HT-29 (cell line): ENCODE results near the gene KCNG4. TPM values are rescaled to one million over a fixed set of nuclear protein-coding genes. Genes with fewer than 3 reads are reported as not detected.
"Not testable (repeated sequence)": the region's sequence is repeated elsewhere in the genome, so short reads cannot be mapped to it uniquely, and the experiment has no call there.

Source experiments
- DNase-seq: peaks from one replicate; pipeline ENCODE4 v3.0.0-alpha.2; 2015; ENCODE audit warnings: low spot score
- total RNA-seq: library from RNA; depleted of rRNA; stranded (reverse); fragments of >200 nt; shearing (Covaris generic); gene quantifications from 2 replicates; pipeline ENCODE4 v1.2.3, GENCODE V29; 2014

KCNG4 gene
- total RNA-seq, 1 experiment from 2014 or later = not detected

- no peak for DNase-seq
Measured at GRCh38 chr16:84236671-84237070, 3.1 kb downstream of the KCNG4 start.

DNA sequence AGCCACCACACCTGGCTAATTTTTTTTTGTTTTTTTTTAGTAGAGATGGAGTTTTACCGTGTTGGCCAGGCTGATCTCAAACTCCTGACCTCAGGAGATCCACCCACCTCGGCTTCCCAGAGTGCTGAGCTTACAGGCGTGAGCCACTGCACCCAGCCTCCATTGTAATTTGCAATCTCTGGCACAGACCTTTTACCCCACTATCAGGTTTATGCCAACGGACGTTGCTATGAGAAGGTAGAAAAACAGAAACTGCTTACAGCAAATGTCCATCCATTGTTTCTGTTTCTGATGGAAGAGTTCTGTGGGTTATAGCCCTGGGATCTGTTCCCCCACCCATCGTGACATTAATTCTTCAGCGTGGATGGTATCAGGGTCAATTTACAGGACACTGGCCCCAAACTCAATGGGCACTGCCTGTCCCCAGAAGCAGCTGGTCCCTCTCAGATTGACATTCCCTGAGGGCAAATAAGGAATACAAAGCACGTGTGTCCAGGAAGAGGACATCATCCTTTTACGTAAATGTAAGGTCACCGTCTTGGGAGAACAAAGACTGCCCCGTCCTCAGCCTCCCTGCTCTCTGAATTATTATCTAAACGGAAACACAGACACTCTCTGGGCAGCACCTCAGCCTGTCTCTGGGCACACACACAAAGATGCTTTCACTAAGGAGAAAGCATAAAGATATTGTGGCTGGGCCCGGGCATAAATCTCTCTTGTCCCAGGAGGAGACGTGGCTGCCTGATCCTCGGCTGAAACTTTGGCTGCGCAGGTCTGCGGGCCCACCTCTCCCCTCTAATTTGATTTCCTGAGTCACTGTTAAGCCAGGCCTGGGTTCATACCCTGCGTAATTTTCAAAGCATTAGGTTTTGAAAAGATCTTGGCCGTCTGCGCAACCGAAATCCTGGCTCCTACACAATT, 5.2 kb downstream of the KCNG4 start:
- DNase-seq = no peak

DNA sequence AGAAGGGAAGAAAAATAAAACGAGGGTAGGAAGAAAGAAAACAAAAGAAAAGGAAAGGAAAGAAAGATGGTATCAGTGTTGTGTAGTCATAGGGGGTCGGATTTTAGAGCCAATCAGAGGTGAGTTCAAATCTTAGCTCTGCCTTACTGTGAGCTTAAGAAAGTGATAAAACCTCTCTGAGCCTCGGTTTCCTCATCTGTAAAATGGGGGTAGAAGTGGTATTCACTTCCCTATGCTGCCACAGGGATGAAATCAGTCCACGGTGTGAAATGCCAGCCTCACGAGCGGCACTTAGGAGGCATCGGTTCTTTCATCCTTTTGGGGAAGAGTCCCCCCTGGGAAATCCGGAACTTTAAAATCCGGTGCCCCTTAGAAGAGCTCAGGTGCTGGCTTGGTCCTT, 6.1 kb downstream of the KCNG4 start:
- no peak for DNase-seq

- no peak for DNase-seq
Measured at GRCh38 chr16:84232969-84233368, 6.8 kb downstream of the KCNG4 start.

GRCh38 chr16:84232060-84232459, 7.8 kb downstream of the KCNG4 start:
- DNase-seq = no peak

GRCh38 chr16:84229471-84229870, 10.3 kb downstream of the KCNG4 start:
- no peak for DNase-seq

DNA sequence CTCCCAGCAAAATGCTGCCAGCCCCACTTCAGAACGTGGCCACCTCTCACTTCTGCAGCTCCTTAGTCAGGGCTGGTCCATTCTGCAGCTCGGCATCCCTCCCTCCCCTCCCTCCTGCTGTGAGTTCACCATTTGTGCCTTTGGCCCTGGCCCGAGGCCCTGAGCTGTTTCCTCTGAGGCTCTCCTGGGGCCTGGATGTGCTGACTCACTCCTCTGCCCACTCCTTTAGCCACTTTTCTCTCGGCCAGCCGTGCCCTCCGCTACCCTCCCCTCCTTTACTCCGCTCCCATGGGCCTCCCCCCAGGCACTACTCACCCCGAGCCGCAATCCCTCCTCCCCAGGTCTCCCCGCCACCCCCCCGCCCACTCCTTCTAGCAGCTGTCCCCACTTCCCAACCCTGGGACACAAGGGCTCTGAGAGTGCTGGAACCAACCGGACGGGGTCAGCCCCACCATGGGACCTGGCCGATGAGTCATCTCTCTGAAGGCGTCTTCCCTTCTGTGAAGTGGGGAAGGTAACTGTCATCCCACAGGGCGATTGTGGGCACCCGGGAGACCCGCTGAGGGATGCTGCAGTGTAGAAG, 11.5 kb downstream of the KCNG4 start:
- DNase-seq = peak; percentile 26

GRCh38 chr16:84227548-84227947, 12.3 kb downstream of the KCNG4 start:
- no peak for DNase-seq

DNA sequence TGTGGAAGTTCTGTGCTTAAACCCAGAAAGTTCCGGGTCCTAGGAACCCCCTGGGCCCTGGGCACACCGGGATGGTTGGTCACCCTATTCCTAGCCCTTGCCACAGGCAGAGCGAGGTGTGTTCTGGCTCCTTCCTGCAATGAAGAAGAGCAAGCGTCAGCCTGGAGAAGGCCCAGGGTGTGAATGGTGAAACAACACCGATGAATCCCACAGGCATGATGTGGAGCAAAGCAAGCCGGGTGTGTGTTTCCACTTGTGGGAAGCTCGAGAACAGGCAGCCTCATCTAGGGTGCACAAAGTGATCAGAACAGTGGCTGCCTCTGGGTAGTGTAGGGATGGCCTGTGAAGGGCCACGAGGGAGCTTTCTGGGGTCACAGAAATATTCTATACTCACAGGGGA, 13.8 kb downstream of the KCNG4 start:
- no peak for DNase-seq

GRCh38 chr16:84225571-84225970, 14.2 kb downstream of the KCNG4 start:
- no peak for DNase-seq

- DNase-seq = no peak
Measured at GRCh38 chr16:84225126-84225525, 14.7 kb downstream of the KCNG4 start.

- no peak for DNase-seq
Measured at GRCh38 chr16:84224554-84224953, 15.3 kb downstream of the KCNG4 start.

DNA sequence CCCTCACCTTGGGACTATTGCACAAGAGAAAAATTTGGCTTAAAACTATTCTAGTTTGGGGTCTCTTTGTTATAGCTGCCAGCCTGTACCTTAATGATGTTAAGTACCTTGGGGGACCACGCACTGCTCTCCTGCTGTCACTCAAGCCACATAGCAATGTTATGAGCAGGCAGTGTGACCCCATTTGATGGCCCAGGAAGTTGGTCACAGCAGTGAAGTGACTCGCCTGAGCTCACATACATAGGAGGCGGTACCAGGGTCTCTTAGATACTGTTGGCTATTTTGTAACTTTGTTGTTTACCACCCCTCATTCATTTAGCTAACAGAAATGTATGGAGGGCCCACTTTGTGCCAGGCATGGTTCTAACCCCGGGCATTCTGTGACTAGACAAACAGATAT, 16.4 kb downstream of the KCNG4 start:
- no peak for DNase-seq

DNA sequence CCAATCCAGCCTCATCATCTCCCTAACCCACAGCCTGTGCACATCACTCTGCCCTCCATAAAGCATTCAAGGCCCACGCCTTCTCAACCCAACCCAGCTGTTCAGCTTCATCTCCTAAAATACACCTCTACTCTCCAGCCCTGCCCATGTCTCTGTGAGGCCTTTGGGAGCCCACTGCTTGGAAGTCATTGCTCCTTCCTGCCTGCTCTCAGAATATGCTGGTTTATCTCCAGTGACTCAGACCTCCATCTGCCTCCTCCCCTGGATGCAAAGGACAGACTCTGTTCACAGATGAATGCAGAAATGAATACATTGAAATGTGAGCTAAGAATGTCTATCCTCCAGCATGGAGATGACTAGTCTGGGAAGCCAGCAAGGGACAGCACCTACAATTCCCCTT, 19.0 kb downstream of the KCNG4 start:
- DNase-seq = no peak

DNA sequence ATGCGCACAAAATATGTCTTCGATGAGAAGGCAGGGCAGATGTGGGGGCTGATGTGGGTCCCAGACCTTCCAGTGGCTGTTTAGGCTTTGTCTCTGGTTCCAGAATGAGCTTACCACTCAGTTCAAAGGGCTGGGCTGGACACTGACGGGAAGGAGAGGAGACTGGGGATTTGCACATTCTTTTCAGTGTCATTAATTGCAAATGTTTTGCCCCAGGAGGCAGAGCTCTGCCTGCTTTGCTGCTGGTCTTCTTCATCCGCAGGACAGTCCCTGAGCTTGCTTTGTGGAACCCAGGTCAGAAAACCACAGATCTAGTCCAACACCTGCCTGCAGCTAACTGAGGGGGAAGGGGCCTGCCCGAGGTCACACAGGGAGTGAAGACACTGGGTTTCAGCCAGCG, 20.9 kb downstream of the KCNG4 start:
- no peak for DNase-seq

DNA sequence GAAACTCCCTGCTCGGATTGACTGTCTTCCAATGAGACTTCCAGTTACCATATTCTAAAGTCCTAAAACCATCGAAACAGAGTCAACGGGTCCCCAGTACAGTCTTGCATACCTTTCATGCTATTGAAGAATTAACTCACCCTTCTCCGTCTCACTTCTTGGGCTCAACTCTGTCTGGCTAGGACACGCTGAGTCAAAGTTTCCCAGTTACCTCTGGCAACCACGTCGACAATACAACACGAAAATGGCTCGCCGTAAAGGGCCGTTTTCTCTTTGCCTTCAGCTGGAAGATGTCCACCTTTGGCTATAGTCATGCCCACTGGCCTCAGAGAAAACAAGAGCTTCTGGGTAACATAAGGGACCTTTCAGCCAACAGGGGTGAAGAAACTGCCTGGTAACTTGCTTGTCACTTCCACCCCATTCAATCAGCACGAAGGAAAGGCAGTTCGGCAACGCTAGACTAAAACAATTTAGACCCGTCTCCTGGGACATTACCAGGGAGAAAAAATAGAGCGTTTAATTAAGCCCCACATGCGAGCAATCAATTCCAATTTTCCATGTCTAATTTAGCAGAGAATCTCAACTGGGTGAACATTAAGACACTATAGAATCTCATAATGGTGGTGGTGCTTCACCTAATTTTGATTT, 21.5 kb downstream of the KCNG4 start:
- DNase-seq = no peak

DNA sequence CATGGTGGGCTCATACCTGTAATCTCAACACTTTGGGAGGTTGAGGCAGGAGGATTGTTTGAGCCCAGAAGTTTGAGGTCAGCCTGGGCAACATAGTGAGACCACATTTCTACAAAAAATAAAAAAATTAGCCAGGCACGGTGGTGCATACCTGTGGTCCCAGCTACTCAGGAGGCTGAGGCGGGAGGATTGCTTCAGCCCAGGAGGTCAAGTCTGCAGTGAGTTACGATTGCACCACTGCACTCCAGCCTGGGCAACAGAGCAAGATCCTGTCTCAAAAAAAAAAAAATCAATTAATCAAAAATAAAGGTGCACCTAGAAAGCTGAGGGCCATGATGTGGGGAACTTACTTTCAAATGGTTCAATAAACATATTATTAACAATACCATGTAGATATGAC, 23.7 kb downstream of the KCNG4 start:
- not testable (repeated sequence) for DNase-seq

DNA sequence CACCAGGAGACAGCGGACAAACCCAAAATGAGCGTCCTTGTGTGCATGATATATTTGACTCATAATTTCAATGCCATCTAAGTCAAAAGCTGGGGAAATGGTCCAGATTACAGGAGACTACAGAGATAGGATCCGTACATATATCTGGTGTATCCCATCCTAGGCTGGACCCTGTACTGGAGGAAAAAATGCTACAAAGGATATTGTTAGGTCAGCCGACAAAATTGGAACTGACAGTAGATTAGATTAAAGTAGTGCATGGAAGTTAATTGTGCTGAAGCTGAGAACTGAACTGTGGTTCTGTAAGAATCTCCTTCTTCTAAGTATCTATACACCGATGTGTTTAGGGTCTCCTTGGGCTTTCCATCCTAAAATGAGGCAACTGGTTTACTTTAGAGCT, 24.3 kb downstream of the KCNG4 start:
- DNase-seq = no peak

DNA sequence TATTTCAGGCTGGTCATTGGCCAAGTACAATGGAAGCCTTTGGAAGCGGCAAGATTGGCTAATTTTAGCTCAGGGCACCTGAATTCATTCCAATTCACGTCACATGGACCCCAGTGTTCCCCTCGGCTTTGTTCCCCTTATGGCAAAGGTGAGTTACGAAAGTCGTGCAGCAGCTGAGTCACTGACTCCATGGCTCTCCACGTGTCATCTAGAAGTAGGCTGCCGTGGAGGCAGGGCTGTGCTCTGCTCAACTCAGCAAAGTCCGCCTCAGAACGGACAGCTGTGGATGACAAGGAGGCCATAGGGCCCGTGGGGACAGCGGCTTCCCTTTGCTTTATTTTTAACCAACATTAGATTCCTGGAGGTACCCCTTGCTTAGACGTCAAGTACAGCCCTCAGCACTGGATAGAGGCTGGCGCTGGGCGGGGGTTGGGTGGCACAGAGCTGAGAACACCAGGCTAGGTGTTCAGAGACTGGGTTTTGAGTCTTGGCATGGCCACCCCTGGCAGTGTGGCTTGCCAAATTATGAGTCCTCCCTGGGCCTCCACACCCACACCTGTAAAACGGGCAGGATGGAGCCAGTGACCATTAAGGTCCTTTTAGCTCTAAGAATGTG, 25.3 kb downstream of the KCNG4 start:
- no peak for DNase-seq

- DNase-seq = no peak
Measured at GRCh38 chr16:84212631-84213030, 27.2 kb downstream of the KCNG4 start.

- no peak for DNase-seq
Measured at GRCh38 chr16:84212154-84212553, 27.7 kb downstream of the KCNG4 start.

DNA sequence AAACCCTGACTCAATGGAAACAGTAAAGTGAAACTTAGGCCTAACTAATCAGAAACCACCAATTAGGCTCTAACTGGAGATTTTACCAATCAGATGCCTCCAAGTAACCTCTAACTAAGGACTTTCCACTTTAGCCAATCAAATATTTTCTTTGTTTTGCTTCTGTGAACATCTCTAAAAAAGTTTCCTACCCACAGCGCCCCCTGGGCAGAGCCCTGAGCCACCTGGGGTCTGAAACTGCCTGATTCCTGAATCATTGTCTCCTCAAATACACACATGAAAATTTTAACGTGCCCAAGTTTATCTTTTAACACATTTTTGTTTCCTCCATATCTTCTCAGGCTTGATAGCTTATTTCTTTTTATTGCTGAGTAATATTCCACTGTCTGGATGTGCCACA, 29.8 kb downstream of the KCNG4 start:
- DNase-seq = no peak
